ENCODE data around the gene PXT1. TPM values are rescaled to one million over a fixed set of nuclear protein-coding genes. Genes with fewer than 3 reads are reported as not detected.

Gene PXT1
- total and polyA plus RNA-seq, 9 of the 15 experiments (the other 6 are each of a cell fraction or from before 2014, with no cell fraction given): 0.09 to 0.11 (median 0.10) TPM; not detected in 5

DNA sequence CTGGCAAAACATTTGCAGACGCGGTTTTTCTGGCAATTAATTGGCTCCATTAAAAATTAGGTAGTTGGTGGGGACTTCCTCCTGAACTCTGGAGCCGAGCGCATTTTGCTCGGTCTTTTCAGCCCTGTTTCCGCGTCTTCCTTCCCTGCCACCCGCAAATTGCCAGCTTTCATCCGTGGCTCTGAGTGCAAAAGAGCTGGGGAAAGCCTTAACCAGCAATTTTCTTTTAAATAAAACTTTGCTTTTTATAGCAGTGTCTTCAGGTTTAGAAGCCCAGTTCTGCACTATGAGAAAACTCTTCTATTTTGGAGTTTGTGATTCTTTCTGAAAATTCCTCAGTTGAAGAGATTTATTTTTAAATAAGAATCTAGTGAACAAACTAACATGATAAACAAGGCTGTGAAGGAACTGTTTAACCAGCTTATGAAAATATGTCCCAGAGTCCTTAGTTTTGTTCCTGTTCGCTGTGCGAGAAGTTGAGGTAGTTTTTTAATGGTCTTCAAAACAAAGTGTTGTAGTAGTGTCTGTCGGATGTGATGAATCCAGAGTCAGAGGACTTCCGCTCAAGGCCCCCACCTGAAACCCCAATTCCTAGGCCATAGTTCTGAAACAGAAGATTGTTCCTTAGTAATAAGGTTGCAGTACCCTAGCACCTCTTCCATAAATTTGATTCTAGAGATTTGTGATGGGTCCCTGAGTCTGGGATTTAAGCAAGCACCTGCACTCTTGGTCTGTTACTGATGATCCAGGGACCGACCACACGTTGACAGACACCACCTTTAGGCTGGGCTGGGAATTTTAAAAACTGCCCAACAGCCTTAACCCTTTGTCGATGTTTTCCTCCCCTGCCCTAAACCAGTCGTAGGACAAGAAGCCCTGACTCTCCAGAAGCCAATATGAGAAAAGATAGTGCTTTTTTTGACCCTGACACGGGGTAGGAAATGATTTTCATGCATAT is 1.1 kb upstream of the PXT1 start (continued):
- TF ChIP-seq, protein P1, sequence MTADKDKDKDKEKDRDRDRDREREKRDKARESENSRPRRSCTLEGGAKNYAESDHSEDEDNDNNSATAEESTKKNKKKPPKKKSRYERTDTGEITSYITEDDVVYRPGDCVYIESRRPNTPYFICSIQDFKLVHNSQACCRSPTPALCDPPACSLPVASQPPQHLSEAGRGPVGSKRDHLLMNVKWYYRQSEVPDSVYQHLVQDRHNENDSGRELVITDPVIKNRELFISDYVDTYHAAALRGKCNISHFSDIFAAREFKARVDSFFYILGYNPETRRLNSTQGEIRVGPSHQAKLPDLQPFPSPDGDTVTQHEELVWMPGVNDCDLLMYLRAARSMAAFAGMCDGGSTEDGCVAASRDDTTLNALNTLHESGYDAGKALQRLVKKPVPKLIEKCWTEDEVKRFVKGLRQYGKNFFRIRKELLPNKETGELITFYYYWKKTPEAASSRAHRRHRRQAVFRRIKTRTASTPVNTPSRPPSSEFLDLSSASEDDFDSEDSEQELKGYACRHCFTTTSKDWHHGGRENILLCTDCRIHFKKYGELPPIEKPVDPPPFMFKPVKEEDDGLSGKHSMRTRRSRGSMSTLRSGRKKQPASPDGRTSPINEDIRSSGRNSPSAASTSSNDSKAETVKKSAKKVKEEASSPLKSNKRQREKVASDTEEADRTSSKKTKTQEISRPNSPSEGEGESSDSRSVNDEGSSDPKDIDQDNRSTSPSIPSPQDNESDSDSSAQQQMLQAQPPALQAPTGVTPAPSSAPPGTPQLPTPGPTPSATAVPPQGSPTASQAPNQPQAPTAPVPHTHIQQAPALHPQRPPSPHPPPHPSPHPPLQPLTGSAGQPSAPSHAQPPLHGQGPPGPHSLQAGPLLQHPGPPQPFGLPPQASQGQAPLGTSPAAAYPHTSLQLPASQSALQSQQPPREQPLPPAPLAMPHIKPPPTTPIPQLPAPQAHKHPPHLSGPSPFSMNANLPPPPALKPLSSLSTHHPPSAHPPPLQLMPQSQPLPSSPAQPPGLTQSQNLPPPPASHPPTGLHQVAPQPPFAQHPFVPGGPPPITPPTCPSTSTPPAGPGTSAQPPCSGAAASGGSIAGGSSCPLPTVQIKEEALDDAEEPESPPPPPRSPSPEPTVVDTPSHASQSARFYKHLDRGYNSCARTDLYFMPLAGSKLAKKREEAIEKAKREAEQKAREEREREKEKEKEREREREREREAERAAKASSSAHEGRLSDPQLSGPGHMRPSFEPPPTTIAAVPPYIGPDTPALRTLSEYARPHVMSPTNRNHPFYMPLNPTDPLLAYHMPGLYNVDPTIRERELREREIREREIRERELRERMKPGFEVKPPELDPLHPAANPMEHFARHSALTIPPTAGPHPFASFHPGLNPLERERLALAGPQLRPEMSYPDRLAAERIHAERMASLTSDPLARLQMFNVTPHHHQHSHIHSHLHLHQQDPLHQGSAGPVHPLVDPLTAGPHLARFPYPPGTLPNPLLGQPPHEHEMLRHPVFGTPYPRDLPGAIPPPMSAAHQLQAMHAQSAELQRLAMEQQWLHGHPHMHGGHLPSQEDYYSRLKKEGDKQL (CRISPR knock-in tag; IDR thresholded peaks at IDR 0.05; ENCODE audit: borderline replicate concordance): no peak
- TF ChIP-seq SNIP1 (IDR thresholded peaks at IDR 0.05; ENCODE audit: low read depth): no peak
- no peak for TF ChIP-seq NFRKB (IDR thresholded peaks at IDR 0.05; ENCODE audit: low read depth)
- no peak for TF ChIP-seq GTF2F1 (IDR thresholded peaks at IDR 0.05; ENCODE audit: low read depth, low read length)
- TF ChIP-seq ZNF174 (CRISPR knock-in tag; IDR thresholded peaks at IDR 0.05): no peak
- peak; percentile 58 for TF ChIP-seq L3MBTL2 (IDR thresholded peaks at IDR 0.05)
- TF ChIP-seq FOXK1 (CRISPR knock-in tag; IDR thresholded peaks at IDR 0.05; ENCODE audit: borderline replicate concordance): no peak
- no peak for TF ChIP-seq ZKSCAN8 (CRISPR knock-in tag; IDR thresholded peaks at IDR 0.05)
- TF ChIP-seq STAT5A (IDR thresholded peaks at IDR 0.05; ENCODE audit: borderline replicate concordance, low read length): no peak
- TF ChIP-seq ZNF583 (CRISPR knock-in tag; IDR thresholded peaks at IDR 0.05): no peak
- no peak for TF ChIP-seq SIRT6 (IDR thresholded peaks at IDR 0.05; ENCODE audit: low read depth, low read length)
- TF ChIP-seq SRSF9 (IDR thresholded peaks at IDR 0.05; ENCODE audit: borderline replicate concordance, low read depth, low read length): no peak
- TF ChIP-seq PHB (CRISPR knock-in tag; IDR thresholded peaks at IDR 0.05): no peak
- TF ChIP-seq PCBP2 (IDR thresholded peaks at IDR 0.05; ENCODE audit: low read depth, low read length, poor library complexity, severe bottlenecking): no peak
- 0 out of 2 replicates have a peak, but pooled peaks have one; percentile 34 for TF ChIP-seq CREM (IDR thresholded peaks at IDR 0.05; ENCODE audit: low read depth)
